Measurements from ENCODE around the gene RCCD1.

Gene RCCD1

DNA sequence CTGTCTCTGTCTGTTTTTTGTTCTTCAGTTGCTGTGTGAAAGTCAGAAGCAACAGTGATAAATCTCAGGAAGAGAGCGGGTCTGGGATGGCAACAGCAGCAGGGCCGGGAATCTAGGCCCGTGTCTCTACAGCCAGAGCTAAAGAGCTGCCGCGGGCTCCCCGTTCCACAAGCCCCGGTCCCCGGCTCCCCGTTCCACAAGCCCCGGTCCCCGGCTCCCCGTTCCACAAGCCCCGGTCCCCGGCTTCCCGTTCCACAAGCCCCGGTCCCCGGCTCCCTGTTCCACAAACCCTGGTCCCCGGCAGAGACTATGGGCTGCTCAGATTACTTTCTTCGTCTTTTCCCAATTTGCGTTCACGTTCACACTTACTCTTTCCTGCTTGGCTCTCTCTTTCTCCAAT is 19.5 kb downstream of the RCCD1 start:
- DNase-seq (ENCODE audit: extremely low read depth, low read depth): no peak
- no peak for TF ChIP-seq CTCF (IDR thresholded peaks at IDR 0.05; ENCODE audit: low read depth, low read length)

GRCh38 chr15:90979582-90979981 is 24.9 kb downstream of the RCCD1 start:
- TF ChIP-seq CTCF (IDR thresholded peaks at IDR 0.05; ENCODE audit: low read depth, low read length): no peak
- DNase-seq (ENCODE audit: extremely low read depth, low read depth): no peak

DNA sequence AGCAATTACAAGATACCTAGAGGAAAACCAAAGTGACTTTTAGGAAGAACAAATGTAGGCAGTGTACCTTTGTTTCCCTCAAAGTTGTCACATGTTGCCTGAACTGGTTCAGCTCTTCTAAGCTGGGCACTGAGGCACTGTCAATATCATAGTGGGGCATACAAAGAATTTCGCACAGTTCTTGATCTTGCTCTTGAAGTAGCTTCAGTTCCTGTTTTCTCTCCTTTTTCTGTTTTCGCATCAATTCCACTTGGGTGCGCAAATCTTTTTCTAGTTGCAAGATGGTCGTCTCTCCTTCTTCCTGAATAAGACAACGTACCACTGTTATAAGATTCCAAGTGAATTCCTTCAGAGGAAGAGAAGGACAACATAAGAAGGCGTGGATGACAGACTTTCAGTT is 27.0 kb downstream of the RCCD1 start:
- DNase-seq (ENCODE audit: extremely low read depth, low read depth): no peak
- TF ChIP-seq CTCF (IDR thresholded peaks at IDR 0.05; ENCODE audit: low read depth, low read length): no peak

GRCh38 chr15:90982135-90982534 is 27.5 kb downstream of the RCCD1 start:
- no peak for TF ChIP-seq CTCF (IDR thresholded peaks at IDR 0.05; ENCODE audit: low read depth, low read length)
- DNase-seq (ENCODE audit: extremely low read depth, low read depth): no peak

- no peak for DNase-seq (ENCODE audit: extremely low read depth, low read depth)
- no peak for TF ChIP-seq CTCF (IDR thresholded peaks at IDR 0.05; ENCODE audit: low read depth, low read length)
These were observed 32.3 kb downstream of the RCCD1 start for GRCh38 chr15:90986790-90987507.

- TF ChIP-seq CTCF (IDR thresholded peaks at IDR 0.05; ENCODE audit: low read depth, low read length): no peak
- no peak for DNase-seq (ENCODE audit: extremely low read depth, low read depth)
These were observed 33.0 kb downstream of the RCCD1 start for GRCh38 chr15:90987561-90988141.

DNA sequence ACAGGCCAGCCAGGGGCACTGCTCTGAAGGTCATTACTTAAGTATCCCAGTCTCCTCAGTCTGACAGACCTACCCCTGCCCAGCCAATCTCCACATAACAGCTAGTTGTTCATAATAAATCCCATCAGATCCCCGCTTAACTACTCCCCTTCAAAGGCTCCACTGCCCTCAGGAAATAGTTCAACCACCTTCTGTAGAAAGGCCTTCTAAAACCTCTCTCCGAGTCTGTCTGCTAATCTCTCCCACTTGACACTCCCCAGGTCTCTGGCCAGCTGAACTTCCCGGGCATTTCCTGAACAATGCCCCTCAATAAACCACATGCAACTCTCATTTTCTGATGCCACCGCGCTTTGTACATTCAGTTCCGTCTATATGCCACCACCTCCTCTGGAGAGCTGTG is 33.6 kb downstream of the RCCD1 start:
- no peak for DNase-seq (ENCODE audit: extremely low read depth, low read depth)

More for the DNA sequence above, 33.6 kb downstream of the RCCD1 start:
- no peak for TF ChIP-seq CTCF (IDR thresholded peaks at IDR 0.05; ENCODE audit: low read depth, low read length)

Measured in AG09319 (cell line).